GM19025 (cell line): ENCODE data around the gene SLC22A4.

Experiments
- ATAC-seq: cut with Tn5 transposase; IDR thresholded peaks from one replicate; pipeline ENCODE4 v1.9.1; 2021; ENCODE audit warnings: mild to moderate bottlenecking, low read depth, moderate library complexity; ENCODE audit not compliant: unreplicated experiment

SLC22A4 gene

DNA sequence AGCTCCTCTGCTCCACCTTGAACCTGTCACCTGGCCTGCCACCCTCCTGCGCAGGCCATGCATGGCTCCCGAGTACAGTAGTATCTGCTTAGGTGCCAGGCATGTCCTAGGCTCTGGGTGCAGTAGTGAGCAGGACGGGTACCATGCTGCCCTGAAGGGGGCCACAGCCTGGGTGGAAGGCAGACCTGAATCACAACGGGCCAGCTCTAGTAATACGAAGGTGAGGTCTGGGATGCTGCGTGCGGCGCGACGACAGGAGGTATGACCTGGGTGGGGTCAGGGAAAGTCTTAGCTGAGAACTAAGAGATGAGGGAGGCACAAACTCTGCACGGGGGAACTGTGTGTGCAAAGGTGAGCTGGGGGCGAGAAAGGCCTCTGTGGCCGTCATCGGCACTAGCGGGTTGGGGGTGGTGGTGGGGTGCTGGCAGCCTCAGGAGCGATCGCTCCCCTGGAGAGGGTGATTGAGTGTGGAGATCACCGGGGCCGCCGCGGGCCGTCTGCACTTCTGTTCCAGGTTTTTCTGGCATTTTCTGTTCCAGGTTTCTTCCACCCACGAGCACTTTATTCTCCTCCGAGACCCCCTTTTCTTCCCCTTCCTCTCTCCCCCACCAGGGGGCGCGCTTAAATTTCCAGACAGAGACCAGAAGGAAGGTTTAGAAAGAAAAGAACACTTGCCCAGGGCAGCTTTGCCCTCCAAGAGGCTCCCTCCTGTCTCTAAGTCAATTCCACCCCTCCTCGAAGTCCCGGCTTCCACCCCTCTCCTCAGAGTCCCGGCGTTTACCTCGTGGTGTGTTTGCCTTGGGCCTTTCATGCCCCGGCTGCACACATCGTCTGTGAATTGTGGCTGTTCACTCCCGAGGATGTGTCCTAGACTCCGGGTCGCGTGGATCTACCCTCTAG lies 21.6 kb upstream of the SLC22A4 start:
- no peak for ATAC-seq

- ATAC-seq, result no peak
These were observed 20.6 kb upstream of the SLC22A4 start for GRCh38 chr5:132273631-132274030.

- ATAC-seq, result no peak
These were observed 20.0 kb upstream of the SLC22A4 start for GRCh38 chr5:132274050-132274792.

DNA sequence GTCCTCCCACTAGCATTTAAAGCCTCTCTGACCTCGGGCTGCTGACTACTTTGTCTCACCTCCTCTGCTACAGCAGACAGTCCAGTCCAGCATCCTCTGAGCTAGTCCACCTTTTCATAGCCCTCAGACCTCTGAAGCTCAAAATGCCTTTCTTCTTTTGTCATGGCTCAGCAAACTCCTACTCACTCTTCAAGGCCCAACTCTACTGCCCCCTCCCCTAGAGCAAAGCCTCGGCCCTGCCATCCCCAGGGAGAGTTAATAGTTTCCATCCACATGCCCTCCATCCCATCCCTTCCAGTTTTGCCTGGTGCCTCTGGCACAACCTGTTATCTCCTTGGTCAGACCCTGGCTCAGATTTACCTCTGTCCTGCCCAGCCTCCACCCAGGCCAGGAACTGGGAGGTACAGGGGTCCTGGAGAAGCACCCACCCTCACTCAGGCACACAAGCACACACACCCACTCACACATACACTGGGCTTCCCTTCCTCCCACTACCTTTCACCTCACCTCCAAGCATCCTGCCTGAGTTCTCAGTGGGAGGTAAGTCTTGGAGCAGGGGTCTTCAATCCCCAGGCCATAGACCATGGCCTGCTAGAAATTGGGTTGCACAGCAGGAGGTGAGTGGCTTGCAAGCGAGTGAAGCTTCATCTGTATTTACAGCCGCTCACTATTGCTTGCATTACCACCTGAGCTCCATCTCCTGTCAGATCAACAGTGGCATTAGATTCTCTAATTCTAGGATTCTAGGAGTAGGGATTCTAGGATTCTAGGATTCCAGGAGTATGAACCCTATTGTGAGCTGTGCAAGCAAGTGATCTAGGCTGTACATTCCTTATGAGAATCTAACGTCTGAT lies 18.6 kb upstream of the SLC22A4 start:
- no peak for ATAC-seq

DNA sequence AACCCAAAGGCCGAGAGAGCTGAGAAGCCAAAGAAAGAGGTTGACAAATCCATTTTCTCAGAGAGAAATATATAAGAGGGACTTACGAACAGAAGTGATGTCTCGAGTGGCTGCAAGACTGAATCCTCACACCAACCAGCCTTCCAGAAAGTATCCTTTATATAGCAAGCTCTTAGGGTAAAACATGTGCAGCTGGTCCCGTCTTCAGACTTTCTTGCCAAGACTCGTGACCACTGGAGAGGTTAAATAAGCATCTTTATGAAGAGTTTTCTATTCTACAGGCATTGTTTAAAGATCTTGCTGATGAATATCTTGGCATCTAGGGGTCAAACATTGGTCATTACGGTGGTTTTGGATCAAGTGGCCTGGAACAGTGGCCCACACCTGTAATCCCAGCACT lies 16.9 kb upstream of the SLC22A4 start:
- no peak for ATAC-seq

DNA sequence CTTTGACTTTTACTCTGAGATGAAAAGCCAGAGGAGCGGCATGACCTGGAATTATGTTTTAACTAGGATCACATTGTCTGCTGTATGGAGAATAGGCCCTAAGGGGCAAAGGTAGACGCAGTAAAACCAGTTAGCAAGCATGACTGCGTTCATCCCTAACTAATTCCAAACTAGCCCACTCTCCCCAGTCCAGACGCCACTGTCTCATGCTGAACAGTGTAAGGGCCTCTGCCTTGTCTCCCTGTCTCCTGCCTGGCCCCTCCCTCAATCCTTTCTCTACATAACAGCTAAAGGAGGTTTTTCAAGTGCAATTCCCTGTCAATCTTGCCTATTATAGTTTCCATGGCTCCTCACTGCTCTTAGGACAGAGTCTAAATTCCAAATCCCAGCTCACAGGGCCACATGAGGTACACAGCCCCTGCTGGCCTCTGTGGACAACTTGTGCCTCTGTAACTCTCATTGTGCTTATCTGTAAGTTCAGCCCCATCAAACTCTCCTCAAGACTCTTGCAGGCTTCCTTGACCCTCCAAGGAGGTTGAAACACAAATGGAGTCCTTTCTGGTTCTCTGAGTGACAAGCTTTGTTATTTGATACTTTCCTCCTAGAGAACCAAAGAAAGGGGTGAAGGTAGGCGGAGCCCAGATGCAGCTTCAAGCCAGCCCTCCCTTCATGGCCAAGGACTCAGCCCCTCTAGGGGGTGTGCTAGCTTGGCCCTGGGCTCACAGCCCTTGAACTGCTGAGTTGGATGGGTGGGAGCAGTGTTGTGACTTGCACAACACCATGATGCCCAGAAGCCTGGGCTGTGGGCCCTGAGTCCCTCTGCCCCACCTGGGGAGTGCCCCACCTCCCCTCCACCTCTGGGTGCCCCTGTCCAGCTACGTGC lies 16.0 kb upstream of the SLC22A4 start:
- ATAC-seq, result no peak

GRCh38 chr5:132279801-132280200 lies 14.4 kb upstream of the SLC22A4 start:
- no peak for ATAC-seq

DNA sequence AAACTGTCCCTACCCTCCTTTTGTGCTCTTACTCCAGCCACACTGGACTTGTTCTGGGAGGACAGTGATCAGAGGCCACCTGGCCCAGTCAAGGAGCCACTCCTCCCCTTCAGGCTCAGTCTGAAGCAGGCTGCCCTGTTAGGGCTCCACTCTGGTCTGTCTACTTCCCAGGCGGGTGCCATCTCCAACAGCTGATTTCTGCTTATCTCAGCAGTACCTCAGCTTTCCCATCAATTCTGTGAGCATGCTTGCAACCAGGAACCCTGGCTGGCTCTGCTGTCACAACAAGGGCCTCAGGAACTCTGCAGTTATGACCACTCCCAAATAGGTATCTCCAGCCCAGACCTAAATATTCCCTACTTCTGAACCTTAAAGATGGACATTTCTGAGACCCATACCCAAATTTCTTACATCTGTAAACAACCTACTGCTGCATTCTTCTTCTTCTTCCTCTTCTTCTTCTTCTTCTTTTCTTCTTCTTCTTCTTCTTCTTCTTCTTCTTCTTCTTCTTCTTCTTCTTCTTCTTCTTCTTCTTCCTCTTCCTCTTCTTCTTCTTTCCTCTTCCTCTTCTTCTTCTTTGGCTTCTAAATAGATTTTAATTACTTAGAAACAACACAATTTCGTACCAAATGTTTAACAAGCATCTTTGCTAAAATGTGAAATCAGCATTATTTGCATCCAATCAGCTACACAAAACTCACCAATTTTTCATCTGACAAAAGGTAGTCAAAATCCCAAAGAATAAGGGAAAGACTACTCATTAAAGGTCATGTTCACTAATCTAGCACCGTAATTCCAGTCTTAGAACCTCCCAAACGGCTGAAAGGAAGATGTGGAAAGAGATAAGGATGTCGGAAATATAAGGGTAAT lies 13.6 kb upstream of the SLC22A4 start:
- no peak for ATAC-seq

- ATAC-seq, result no peak
These were observed 12.2 kb upstream of the SLC22A4 start for GRCh38 chr5:132281856-132282614.

- no peak for ATAC-seq
These were observed 10.7 kb upstream of the SLC22A4 start for GRCh38 chr5:132283423-132284043.

GRCh38 chr5:132289097-132289496 lies 5.1 kb upstream of the SLC22A4 start:
- ATAC-seq, result no peak

DNA sequence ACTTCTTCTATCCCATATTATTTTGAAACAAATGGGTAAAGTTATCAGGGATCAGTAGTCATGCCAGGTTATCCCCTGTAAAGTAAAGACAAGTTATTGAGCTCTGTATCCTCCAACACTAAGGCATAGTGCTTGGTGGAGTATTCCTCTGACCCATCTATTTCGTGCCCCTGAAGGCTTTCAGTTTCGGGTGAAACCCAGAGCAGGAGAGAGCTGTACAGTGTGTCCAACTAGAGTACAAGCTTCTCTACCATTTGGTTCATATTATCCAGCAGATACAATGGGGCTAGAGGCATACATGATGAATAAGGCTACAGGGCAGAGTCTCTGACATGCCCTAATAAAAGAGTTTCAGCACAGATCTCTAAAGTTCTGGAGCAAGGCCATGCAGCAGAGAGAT lies 3.2 kb upstream of the SLC22A4 start:
- ATAC-seq, result no peak

- peak; percentile 24 for ATAC-seq
These were observed 865 bp upstream of the SLC22A4 start for GRCh38 chr5:132293066-132293991.

- peak; percentile 4 for ATAC-seq
These were observed 722 bp downstream of the SLC22A4 start for GRCh38 chr5:132294728-132295504.

- ATAC-seq, result no peak
These were observed 1.6 kb downstream of the SLC22A4 start for GRCh38 chr5:132295505-132296411.
